Cardiac muscle cell (in vitro differentiated cells and primary cell): ENCODE data around the gene TAS2R3. TPM values are rescaled to one million over a fixed set of nuclear protein-coding genes. Genes with fewer than 3 reads are reported as not detected.

Experiments used
- DNase-seq, 2 donors: peaks; one replicate each; pipeline versions ENCODE4 v3.0.0 to v3.0.0-alpha.2; 2010 to 2017; ENCODE audit warnings: low read depth in 1 of 2, low spot score in 1 of 2
- H3K27ac ChIP-seq: fragments of 200-600 bp; sonication (generic); 2 replicates; pipeline ENCODE4 v1.5.1; 2016
- H3K27me3 ChIP-seq: fragments of 200-600 bp; sonication (generic); 2 replicates; pipeline ENCODE4 v1.6.0; 2016; ENCODE audit warnings: control low read depth
- H3K36me3 ChIP-seq: fragments of 200-600 bp; sonication (generic); 2 replicates; pipeline ENCODE4 v1.5.1; 2016; ENCODE audit warnings: control low read depth
- H3K4me1 ChIP-seq: fragments of 200-600 bp; sonication (generic); 2 replicates; pipeline ENCODE4 v1.8.1; 2017; ENCODE audit warnings: low read depth, mild to moderate bottlenecking, mixed run types
- H3K4me3 ChIP-seq: fragments of 200-600 bp; sonication (generic); 2 replicates; pipeline ENCODE4 v1.5.1; 2016; ENCODE audit warnings: mild to moderate bottlenecking
- H3K9me3 ChIP-seq: fragments of 200-600 bp; sonication (generic); 2 replicates; pipeline ENCODE4 v1.5.1; 2017; ENCODE audit warnings: low read depth, mild to moderate bottlenecking, control low read depth
- polyA plus RNA-seq: library from polyadenylated mRNA; unstranded; fragments of >200 nt; fragmentation: Nextera tagmentation; extraction: Ambion mirVana; gene quantifications from 2 replicates; pipeline ENCODE4 v1.2.1, GENCODE V29; 2016
- total RNA-seq: library from RNA; depleted of rRNA; stranded (reverse); fragments of >200 nt; gene quantifications from 2 replicates; pipeline ENCODE4 v1.2.3, GENCODE V29; 2016
- TF ChIP-seq, protein P1 (sequence below): IDR thresholded peaks from 2 replicates; pipeline ENCODE4 v1.5.1; 2012; ENCODE audit warnings: low read depth, mild to moderate bottlenecking, low read length

The TAS2R3 gene, protein sequence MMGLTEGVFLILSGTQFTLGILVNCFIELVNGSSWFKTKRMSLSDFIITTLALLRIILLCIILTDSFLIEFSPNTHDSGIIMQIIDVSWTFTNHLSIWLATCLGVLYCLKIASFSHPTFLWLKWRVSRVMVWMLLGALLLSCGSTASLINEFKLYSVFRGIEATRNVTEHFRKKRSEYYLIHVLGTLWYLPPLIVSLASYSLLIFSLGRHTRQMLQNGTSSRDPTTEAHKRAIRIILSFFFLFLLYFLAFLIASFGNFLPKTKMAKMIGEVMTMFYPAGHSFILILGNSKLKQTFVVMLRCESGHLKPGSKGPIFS
- total RNA-seq, result 1.7 TPM in 1 of 2 replicates, not detected in the other
- not detected in 2 replicates for polyA plus RNA-seq

DNA sequence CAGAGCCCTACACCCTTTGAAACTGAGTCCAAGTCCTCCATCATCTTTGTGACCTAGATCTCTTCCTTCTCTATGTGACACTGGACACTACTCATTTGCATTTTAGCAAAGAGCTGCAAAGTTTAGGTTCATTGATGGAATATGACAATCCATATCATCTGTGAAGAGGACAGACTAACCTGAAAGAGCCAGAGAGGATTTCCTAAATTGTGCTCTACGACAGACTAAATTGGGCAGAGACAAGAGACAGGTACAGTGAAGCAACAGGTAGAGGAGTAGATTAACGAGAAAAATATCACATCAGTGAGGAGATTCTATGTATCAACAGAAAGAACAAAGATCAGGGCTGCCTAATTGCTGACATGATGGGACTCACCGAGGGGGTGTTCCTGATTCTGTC is at the start of gene TAS2R3:
TAS2R3 (plus strand) TSS at position 301 of the 400 bp plus-strand sequence; CDS start at position 363, 62 bp downstream.
- no peak within 1 kb of the TSS for H3K4me3 ChIP-seq
- TF ChIP-seq, protein P1, sequence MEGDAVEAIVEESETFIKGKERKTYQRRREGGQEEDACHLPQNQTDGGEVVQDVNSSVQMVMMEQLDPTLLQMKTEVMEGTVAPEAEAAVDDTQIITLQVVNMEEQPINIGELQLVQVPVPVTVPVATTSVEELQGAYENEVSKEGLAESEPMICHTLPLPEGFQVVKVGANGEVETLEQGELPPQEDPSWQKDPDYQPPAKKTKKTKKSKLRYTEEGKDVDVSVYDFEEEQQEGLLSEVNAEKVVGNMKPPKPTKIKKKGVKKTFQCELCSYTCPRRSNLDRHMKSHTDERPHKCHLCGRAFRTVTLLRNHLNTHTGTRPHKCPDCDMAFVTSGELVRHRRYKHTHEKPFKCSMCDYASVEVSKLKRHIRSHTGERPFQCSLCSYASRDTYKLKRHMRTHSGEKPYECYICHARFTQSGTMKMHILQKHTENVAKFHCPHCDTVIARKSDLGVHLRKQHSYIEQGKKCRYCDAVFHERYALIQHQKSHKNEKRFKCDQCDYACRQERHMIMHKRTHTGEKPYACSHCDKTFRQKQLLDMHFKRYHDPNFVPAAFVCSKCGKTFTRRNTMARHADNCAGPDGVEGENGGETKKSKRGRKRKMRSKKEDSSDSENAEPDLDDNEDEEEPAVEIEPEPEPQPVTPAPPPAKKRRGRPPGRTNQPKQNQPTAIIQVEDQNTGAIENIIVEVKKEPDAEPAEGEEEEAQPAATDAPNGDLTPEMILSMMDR, result no peak
- no peaks in the 10 kb centered on the region for H3K4me1 ChIP-seq
- no peak for DNase-seq
- no peaks in the 10 kb centered on the region for H3K27me3 ChIP-seq
- no peaks in the 10 kb centered on the region for H3K36me3 ChIP-seq
- H3K27ac ChIP-seq, result no peak within 1 kb of the TSS
- no peaks in the 10 kb centered on the region for H3K9me3 ChIP-seq

DNA sequence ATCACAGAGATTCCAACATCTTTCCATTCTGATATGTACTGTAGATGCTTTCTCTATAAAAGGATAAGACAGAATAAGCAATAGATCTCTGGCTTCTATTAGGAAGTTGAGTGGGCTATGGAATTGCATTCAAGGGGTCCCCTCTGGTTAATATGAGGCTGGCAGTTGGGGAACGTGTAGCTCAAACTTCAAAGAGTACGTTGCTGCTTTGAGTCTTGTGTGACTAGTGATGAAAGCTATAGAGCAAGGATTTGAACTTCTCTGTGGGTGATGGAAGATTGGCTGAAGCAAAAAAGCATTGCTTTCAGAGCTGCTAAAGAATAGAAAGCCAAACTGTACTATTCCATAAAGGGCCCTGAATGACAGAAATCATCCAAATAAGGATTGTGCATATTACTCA is 49.3 kb upstream of the TAS2R3 start:
- no peak overlapping the region for H3K27ac ChIP-seq
- H3K27me3 ChIP-seq, result no peaks in the 10 kb centered on the region
- no peaks in the 10 kb centered on the region for H3K9me3 ChIP-seq
- no peaks in the 10 kb centered on the region for H3K36me3 ChIP-seq
- TF ChIP-seq, protein P1, result no peak
- no peak for DNase-seq
- H3K4me1 ChIP-seq, result no peaks in the 10 kb centered on the region
- H3K4me3 ChIP-seq, result no peak overlapping the region

DNA sequence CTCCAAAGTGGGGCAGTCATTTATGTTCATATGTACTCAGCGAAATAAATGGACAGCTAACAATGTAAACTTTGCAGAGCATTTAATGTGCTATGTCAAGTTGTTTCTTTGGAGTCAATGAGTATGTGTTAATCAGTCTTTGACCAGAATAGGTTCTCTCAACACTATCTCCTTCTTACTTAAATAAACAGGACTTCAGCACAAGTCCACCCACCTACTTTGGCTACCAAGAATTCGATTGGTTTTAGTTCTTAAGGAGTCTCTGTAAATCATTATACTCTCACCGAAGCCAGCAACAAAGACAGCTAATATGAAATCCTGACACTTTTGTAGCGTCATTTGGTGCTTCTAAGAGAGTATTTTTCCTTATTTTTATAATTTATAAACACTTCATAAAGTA is 48.9 kb upstream of the TAS2R3 start:
- Histone ChIP-seq H3K9me3 (no peaks in the 10 kb centered on the region), H3K36me3 (no peaks in the 10 kb centered on the region), H3K27me3 (no peaks in the 10 kb centered on the region), H3K4me3 (no peak overlapping the region), H3K27ac (no peak overlapping the region), H3K4me1 (no peaks in the 10 kb centered on the region)
- no peak for DNase-seq
- TF ChIP-seq, protein P1, result no peak

DNA sequence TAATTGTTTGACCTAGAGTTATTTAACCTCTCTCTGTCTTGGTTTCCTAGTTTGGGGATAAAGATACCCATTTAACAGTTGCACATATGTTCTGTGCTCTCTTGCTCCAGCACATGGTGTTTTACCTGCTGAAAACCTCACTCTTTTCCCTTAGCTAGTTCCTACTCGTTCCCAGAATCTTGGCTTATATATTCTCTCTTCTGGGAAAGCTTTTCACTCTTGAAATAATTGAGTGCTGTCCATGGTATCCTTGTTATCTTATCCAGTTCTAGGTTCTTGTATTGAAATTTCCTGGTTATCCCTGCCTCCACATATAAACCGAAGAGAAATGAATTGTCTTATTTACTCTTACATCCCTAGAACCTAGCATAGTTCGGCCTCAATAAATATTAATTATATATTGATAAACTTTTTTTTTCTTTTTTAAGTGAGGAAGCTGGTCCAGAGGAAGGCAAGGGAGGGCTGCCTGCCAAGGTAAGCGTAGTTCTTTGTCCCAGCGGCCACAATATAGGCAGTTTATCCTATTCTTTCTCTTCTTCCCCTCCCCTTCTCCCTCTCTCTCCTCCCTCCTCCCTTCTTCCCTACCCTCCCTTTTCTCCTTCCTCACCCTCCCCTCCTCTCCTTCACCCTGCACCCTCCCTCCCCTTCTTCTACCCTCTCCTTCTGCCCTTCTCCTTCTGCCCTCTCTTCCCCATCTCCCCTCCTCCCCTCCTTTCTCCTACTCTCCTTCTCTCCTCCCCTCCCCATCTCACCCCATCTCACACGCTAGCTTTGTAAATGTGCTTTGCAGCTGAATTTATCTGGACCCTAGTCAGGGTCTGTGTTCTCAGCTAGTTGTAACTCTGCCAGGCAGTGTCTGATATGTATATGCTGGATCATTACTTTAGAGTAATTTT is 47.9 kb upstream of the TAS2R3 start:
- Histone ChIP-seq H3K9me3 (no peaks in the 10 kb centered on the region), H3K27me3 (no peaks in the 10 kb centered on the region), H3K4me3 (no peak overlapping the region), H3K4me1 (no peaks in the 10 kb centered on the region), H3K36me3 (no peaks in the 10 kb centered on the region), H3K27ac (no peak overlapping the region)
- peak in 1 of 2 donors; percentile 8 for DNase-seq
- TF ChIP-seq, protein P1, result no peak

DNA sequence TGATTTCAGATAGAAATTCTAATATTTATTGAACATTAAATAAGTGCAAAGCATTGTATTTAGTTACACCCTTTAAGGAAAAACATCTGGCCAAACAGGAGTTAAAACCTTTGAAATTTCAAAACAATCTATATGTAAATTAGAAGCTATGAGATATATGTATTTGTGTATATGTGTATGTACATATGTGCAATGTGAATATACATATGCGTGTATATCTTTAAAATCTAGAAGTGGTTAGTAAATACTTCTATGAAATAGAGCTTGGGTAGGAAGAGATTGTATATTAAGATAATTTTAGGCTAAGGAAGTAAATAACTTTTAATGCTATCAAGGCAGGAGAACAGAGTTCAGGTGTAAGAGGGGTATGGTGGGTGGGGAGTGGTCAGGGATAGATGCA is 46.4 kb upstream of the TAS2R3 start:
- Histone ChIP-seq H3K36me3 (no peaks in the 10 kb centered on the region), H3K9me3 (no peaks in the 10 kb centered on the region), H3K27me3 (no peaks in the 10 kb centered on the region), H3K4me3 (no peak overlapping the region), H3K4me1 (no peaks in the 10 kb centered on the region), H3K27ac (no peak overlapping the region)
- no peak for DNase-seq
- TF ChIP-seq, protein P1, result no peak
